ENCODE measurements around the gene NOL4L. TPM values are rescaled to one million over a fixed set of nuclear protein-coding genes. Genes with fewer than 3 reads are reported as not detected.
"Not testable (repeated sequence)": the region's sequence is repeated elsewhere in the genome, so short reads cannot be mapped to it uniquely, and the experiment has no call there.

NOL4L gene
- polyA plus RNA-seq, 4 donors = 48.4 to 67.1 (median 56.0) TPM

GRCh38 chr20:32512047-32512385 is 73.1 kb downstream of the NOL4L start:
- no peak for DNase-seq (ENCODE audit: low read depth in 4 of 4, low spot score in 3 of 4)

- DNase-seq (ENCODE audit: low read depth in 4 of 4, low spot score in 3 of 4) = no peak
These were observed 73.6 kb downstream of the NOL4L start for GRCh38 chr20:32511358-32512046.

- DNase-seq (ENCODE audit: low read depth in 4 of 4, low spot score in 3 of 4) = no peak
These were observed 74.4 kb downstream of the NOL4L start for GRCh38 chr20:32510601-32511357.

DNA sequence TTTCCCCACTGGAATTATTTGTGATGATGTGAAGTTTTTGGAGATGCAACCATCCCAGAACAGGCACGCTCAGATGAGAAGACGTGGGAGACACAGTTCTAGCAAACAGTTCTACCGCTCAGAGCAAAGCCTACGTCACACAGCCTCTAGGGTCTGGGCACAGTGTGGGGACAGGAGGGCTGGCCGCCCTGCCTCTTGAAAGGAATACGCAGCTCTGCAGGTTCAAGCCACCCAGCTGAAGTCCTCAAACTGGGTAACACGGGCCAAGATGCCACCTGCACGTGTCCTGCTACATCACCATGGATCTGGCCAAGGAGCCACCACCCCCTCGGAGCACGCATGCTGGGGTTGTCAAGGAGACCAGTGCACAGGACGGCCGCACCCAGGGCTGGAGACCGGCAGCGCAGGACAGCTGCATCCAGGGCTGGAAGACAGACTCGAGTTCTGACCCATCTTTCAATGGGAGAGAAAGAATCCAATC is 75.0 kb downstream of the NOL4L start:
- DNase-seq (ENCODE audit: low read depth in 4 of 4, low spot score in 3 of 4) = no peak

GRCh38 chr20:32509639-32510066 is 75.5 kb downstream of the NOL4L start:
- no peak for DNase-seq (ENCODE audit: low read depth in 4 of 4, low spot score in 3 of 4)

DNA sequence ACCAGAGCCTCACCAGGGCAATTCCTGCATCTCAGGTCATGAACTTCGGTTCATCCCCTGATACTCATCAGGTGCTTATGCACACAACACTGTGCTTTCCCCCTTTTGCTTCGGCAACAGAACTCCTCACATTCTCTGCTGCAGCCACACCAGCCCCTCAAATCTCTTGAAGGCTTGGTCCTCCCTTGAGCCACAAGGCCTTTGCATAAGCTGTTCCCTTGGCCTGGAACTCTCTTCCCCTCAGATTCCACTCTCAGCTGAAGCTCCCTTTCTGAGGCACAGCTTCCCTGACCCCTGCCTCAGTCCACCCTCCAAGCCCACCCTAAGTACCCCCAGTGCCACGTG is 76.4 kb downstream of the NOL4L start:
- no peak for DNase-seq (ENCODE audit: low read depth in 4 of 4, low spot score in 3 of 4)

- no peak for DNase-seq (ENCODE audit: low read depth in 4 of 4, low spot score in 3 of 4)
These were observed 76.9 kb downstream of the NOL4L start for GRCh38 chr20:32507998-32508774.

DNA sequence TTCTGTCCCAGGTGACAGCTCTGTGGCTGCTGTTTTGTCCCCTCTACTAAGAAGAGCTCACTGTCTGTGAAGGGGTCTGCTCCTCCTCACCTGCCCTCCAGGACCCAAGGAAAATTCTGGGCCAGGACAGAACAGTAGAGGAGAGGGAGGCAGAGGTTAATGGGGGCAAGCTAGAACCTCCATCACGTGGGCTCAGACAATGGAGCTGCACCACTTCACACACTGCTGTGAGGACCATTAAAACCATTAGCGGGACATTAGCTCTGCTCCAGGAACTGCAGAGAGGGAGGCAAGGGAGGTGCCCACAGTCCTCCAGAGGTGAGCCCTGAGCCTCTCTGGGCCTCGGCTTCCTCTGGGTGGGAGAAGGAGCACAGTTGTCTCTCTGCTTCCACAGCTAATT is 78.4 kb downstream of the NOL4L start:
- no peak for DNase-seq (ENCODE audit: low read depth in 4 of 4, low spot score in 3 of 4)

GRCh38 chr20:32505723-32506473 is 79.2 kb downstream of the NOL4L start:
- DNase-seq (ENCODE audit: low read depth in 4 of 4, low spot score in 3 of 4) = no peak

DNA sequence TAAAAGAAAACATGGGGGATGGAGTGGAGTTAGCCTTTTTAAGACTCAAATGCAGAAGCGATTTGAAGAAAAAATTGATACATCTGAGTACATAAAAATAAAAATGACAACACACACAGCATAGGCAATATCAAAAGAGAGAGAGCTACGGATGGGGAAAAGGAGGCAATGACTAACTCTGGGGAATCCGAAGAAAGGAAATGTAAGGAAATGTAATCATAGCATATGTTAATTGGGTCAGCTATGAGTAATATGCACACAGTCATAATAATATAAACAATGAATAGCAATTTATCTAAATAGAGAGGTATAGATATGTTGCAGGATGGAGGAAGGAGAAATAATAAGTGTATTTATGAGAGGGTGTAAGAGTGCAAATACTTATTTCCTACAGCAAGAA is 83.4 kb downstream of the NOL4L start:
- DNase-seq (ENCODE audit: low read depth in 4 of 4, low spot score in 3 of 4) = no peak

DNA sequence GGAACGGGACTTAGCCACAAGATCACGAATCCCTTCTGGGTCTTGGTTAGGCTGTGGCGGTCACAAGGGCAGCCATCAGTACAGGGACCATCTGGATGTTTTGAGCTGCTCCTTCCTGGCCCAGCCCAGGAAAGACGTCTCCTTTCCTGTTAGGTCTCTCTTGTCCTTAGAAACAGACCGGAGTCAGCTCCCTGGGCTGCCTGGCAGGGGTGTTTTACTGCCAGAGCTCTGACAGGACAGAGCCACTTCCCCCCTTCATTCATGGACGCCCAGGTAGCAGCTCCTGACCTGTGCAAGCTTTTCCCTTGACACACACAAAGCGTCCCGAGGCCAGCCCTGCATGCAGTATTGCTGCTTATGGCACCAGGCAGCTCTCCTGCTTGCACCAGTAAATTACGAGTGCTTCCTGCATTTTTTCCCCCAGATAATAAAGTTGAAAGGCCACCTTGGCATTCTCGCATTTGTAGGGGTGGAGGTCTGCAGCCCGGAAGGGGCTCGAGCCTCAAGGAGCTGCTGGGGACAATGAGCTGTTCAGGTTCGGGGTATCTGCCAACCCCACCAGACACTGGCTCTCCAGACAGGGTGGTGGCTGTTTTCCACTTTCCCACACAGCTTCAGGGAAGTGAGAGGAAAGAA is 87.4 kb downstream of the NOL4L start:
- DNase-seq (ENCODE audit: low read depth in 4 of 4, low spot score in 3 of 4) = no peak

DNA sequence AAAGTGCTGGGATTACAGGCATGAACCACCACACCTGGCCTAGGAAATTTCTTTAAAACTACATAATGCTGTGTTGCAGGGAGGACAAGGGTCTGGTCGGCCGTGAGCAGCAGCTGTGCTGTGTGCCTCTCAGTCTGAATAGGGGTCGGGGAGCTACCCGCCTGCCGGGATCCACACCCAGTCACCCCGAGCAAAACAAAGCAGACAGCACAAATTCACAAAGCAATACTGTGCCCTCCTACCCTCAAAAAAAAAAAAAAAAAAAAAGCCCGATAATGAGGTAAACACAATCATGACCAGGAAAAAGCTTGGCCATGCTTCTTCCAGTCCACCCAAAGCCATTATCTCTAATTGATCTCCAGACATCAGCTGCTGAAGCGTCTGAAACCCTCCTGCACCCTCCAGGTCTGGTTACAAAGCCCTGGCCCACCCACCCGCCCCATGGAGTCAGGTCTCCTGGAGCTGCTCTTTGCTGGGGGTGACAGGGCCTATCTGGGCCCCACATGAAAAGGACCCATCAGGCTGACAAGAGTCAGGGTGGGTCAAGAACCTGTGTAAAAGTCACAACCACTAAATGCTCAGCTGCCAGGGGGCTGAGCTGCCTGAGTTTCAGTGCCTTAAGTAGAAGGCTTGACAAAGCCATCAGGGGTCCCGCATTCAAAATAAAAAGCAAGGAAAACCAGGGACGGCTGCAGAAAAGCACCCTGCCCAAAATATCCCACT is 88.2 kb downstream of the NOL4L start:
- DNase-seq (ENCODE audit: low read depth in 4 of 4, low spot score in 3 of 4) = no peak

- DNase-seq (ENCODE audit: low read depth in 4 of 4, low spot score in 3 of 4) = no peak
These were observed 89.2 kb downstream of the NOL4L start for GRCh38 chr20:32495949-32496348.

DNA sequence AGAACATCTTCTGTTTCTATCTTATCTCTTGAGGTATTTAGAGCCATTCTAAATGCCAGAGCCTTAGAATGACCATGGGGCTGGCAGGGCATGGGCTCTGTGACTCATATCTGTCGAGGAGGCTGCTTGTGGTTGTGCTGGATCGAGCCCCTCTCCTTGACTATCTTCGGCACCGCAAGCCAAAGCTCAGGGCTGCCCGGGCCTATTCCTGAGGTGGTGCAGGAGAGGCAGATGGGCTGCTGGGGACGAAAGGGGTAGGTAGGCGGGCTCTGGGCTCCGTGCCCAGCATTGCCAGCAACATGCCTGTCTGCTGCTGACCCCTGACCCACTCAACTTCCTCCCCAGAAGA is 89.9 kb downstream of the NOL4L start:
- no peak for DNase-seq (ENCODE audit: low read depth in 4 of 4, low spot score in 3 of 4)

- no peak for DNase-seq (ENCODE audit: low read depth in 4 of 4, low spot score in 3 of 4)
These were observed 90.5 kb downstream of the NOL4L start for GRCh38 chr20:32494483-32495216.

GRCh38 chr20:32493356-32493755 is 91.8 kb downstream of the NOL4L start:
- DNase-seq (ENCODE audit: low read depth in 4 of 4, low spot score in 3 of 4) = no peak

GRCh38 chr20:32491764-32492151 is 93.4 kb downstream of the NOL4L start:
- DNase-seq (ENCODE audit: low read depth in 4 of 4, low spot score in 3 of 4) = not testable (repeated sequence)

DNA sequence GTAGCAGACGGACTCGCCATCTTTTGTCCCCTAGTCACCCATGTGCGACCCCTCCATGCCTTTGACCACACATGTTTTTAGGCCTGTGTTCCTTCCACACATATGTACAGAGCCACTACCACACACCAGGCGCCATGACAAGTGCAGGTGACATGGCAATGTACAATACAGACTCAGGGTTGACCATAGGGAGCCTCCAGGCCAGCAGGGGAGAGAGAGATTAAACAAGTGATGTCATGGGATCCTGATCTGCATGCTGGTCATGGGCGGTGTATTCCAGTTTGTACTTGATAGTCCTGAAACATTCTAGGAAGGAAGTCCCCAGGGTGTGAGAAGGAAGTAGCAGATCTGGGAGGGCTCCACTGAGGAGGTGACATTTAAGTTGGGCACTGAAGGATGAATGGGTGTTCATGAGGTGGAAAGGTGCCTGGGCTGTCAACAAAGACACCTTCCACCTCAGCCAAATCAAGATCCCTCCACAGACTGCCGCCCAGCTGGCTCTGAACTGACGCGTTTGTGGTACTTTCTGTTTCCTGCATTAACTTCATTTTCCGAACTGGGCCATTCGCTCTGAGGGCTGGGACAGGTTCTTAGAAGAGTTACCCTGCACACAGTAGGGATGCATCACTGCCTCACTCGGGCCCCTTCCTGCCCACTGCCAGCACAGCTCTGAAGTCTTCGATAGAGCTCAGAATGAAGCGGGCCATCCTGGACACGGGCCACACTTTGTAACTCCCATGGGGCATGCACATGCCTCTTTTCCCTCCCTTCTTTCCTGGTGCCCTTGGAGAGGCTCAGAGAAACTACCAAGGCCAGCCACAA is 94.0 kb downstream of the NOL4L start:
- DNase-seq (ENCODE audit: low read depth in 4 of 4, low spot score in 3 of 4) = no peak

Data from left renal pelvis (tissue), 4 donors.